Measurements from ENCODE around the gene PTHLH.

PTHLH gene

DNA sequence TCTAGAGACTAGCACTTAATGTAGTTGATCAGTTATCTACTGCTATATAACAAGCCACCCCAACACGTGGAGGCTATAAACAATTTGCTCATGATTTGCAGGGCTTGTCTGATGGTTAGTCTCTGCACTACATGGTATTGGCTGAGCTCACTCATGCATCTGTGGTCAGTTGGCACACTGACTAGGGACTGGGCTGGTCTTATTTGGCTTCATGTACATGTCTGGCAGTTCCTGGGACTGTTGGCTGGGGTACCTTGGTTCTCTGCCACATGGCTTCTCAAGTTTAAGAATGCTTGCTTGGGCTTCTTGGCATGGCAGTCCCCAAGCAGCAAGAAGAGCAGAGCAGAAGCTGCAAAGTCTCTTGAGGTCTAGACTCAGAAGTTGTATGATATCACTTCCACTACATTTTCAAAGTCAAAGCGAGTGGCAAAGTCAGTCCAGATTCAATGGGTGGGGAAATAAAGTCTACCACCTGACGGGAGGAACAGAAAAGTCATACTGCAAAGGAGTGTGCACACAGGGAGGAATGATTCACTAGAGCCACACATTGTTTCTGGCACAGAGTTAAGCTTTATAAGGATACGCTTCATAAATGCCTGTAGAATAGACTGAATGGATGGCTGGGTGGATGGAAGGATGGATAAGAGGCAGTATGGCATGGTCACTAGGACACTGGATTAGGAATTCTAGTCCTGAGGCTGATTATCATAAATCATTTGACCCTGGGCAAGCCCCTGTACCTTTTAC, 44.8 kb upstream of the PTHLH start:
- Histone ChIP-seq H3K9me2 (replicated peaks; ENCODE audit: insufficient read depth, low read length) (no peaks in the 10 kb centered on the region), H3K27me3 (ENCODE audit: low read length) (no peaks in the 10 kb centered on the region), H3K4me3 (ENCODE audit: insufficient read depth, low read length, poor library complexity, severe bottlenecking) (no peak overlapping the region), H4K20me1 (ENCODE audit: low read depth, low read length) (no peaks in the 10 kb centered on the region), H3K9ac (ENCODE audit: low read length) (no peak overlapping the region), H3K27ac (ENCODE audit: low read depth, low read length) (no peak overlapping the region), H2AFZ (ENCODE audit: low read depth, low read length, severe bottlenecking) (no peak overlapping the region), H3K79me2 (ENCODE audit: insufficient read depth, low read length) (no peaks in the 10 kb centered on the region), H3F3A (ENCODE audit: insufficient read depth) (no peaks in the 10 kb centered on the region), H3K4me2 (ENCODE audit: low read depth, low read length, poor library complexity, severe bottlenecking) (no peak overlapping the region), H3K36me3 (ENCODE audit: low read length) (no peaks in the 10 kb centered on the region), H3K9me3 (ENCODE audit: insufficient read depth, low read length) (no peaks in the 10 kb centered on the region)
- TF ChIP-seq, protein P1, sequence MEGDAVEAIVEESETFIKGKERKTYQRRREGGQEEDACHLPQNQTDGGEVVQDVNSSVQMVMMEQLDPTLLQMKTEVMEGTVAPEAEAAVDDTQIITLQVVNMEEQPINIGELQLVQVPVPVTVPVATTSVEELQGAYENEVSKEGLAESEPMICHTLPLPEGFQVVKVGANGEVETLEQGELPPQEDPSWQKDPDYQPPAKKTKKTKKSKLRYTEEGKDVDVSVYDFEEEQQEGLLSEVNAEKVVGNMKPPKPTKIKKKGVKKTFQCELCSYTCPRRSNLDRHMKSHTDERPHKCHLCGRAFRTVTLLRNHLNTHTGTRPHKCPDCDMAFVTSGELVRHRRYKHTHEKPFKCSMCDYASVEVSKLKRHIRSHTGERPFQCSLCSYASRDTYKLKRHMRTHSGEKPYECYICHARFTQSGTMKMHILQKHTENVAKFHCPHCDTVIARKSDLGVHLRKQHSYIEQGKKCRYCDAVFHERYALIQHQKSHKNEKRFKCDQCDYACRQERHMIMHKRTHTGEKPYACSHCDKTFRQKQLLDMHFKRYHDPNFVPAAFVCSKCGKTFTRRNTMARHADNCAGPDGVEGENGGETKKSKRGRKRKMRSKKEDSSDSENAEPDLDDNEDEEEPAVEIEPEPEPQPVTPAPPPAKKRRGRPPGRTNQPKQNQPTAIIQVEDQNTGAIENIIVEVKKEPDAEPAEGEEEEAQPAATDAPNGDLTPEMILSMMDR (IDR thresholded peaks at IDR 0.05; ENCODE audit: insufficient read depth, low read length, poor library complexity, severe bottlenecking): no peak
- no peak for TF ChIP-seq EZH2phosphoT487 (conservative IDR thresholded peaks at IDR 0.05; ENCODE audit: low read length)

DNA sequence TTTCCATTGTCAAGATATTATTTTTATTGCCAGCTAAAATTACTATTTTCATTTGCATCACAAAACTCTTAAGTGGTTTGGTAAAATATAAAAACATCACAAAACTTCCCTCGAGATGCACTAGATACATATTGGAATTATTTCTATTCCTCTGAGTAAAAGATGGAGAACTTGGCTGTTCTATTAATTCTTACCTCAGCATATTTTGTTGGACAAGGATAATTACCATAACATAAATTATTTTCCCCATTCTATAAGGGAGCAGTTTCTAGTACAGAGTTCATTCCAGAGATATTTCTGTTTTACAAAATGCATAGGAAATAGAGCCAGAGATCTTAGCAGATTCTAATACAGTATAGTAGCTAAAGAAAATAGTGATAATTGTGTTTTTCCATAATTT, 42.6 kb upstream of the PTHLH start:
- Histone ChIP-seq H3K27me3 (ENCODE audit: low read length) (no peaks in the 10 kb centered on the region), H3K9ac (ENCODE audit: low read length) (no peak overlapping the region), H3F3A (ENCODE audit: insufficient read depth) (no peaks in the 10 kb centered on the region), H3K4me3 (ENCODE audit: insufficient read depth, low read length, poor library complexity, severe bottlenecking) (no peak overlapping the region), H4K20me1 (ENCODE audit: low read depth, low read length) (no peaks in the 10 kb centered on the region), H3K9me3 (ENCODE audit: insufficient read depth, low read length) (no peaks in the 10 kb centered on the region), H3K4me2 (ENCODE audit: low read depth, low read length, poor library complexity, severe bottlenecking) (no peak overlapping the region), H2AFZ (ENCODE audit: low read depth, low read length, severe bottlenecking) (no peak overlapping the region), H3K9me2 (replicated peaks; ENCODE audit: insufficient read depth, low read length) (no peaks in the 10 kb centered on the region), H3K36me3 (ENCODE audit: low read length) (peaks cover 2% of the 10 kb centered on the region; the same call in 1 of the 2 replicates), H3K79me2 (ENCODE audit: insufficient read depth, low read length) (no peaks in the 10 kb centered on the region), H3K27ac (ENCODE audit: low read depth, low read length) (no peak overlapping the region)
- TF ChIP-seq EZH2phosphoT487 (conservative IDR thresholded peaks at IDR 0.05; ENCODE audit: low read length): no peak
- TF ChIP-seq, protein P1 (IDR thresholded peaks at IDR 0.05; ENCODE audit: insufficient read depth, low read length, poor library complexity, severe bottlenecking): no peak

GRCh38 chr12:28014196-28014595, 41.7 kb upstream of the PTHLH start:
- Histone ChIP-seq H3K36me3 (ENCODE audit: low read length) (peaks cover 3% of the 10 kb centered on the region; the same call in 1 of the 2 replicates), H4K20me1 (ENCODE audit: low read depth, low read length) (no peaks in the 10 kb centered on the region), H3K4me2 (ENCODE audit: low read depth, low read length, poor library complexity, severe bottlenecking) (no peak overlapping the region), H3K27me3 (ENCODE audit: low read length) (no peaks in the 10 kb centered on the region), H3K79me2 (ENCODE audit: insufficient read depth, low read length) (no peaks in the 10 kb centered on the region), H3F3A (ENCODE audit: insufficient read depth) (no peaks in the 10 kb centered on the region), H3K4me3 (ENCODE audit: insufficient read depth, low read length, poor library complexity, severe bottlenecking) (no peak overlapping the region), H2AFZ (ENCODE audit: low read depth, low read length, severe bottlenecking) (no peak overlapping the region), H3K9ac (ENCODE audit: low read length) (no peak overlapping the region), H3K27ac (ENCODE audit: low read depth, low read length) (no peak overlapping the region), H3K9me2 (replicated peaks; ENCODE audit: insufficient read depth, low read length) (no peaks in the 10 kb centered on the region), H3K9me3 (ENCODE audit: insufficient read depth, low read length) (no peaks in the 10 kb centered on the region)
- TF ChIP-seq, protein P1 (IDR thresholded peaks at IDR 0.05; ENCODE audit: insufficient read depth, low read length, poor library complexity, severe bottlenecking): no peak
- TF ChIP-seq EZH2phosphoT487 (conservative IDR thresholded peaks at IDR 0.05; ENCODE audit: low read length): no peak
